Epithelial cell of esophagus (primary cell): ENCODE measurements around the gene ARSB.

Experiments
- DNase-seq: peaks from one replicate; pipeline ENCODE4 v3.0.0; 2010; ENCODE audit warnings: low read depth
- H3K4me3 ChIP-seq: 2 replicates; pipeline ENCODE4 v1.5.1; 2011; ENCODE audit warnings: mild to moderate bottlenecking, low read length, control low read depth
- CTCF ChIP-seq: IDR thresholded peaks from 2 replicates; pipeline ENCODE4 v1.5.1; 2011; ENCODE audit warnings: low read depth, mild to moderate bottlenecking, low read length, control low read depth, inconsistent platforms; ENCODE audit not compliant: insufficient read depth; ENCODE audit errors: missing control alignments

Gene ARSB

GRCh38 chr5:78758169-78758839 is 226.8 kb downstream of the ARSB start:
- DNase-seq, result no peak
- no peak for TF ChIP-seq CTCF
- no peak overlapping the region for H3K4me3 ChIP-seq

- peak; percentile 19 for DNase-seq
- no peak overlapping the region for H3K4me3 ChIP-seq
- TF ChIP-seq CTCF, result no peak
Observed at GRCh38 chr5:78757269-78758053, 227.6 kb downstream of the ARSB start.

GRCh38 chr5:78756858-78757257 is 228.3 kb downstream of the ARSB start:
- DNase-seq, result no peak
- TF ChIP-seq CTCF, result no peak
- no peak overlapping the region for H3K4me3 ChIP-seq

GRCh38 chr5:78755822-78756429 is 229.2 kb downstream of the ARSB start:
- no peak overlapping the region for H3K4me3 ChIP-seq
- DNase-seq, result peak; percentile 74
- no peak for TF ChIP-seq CTCF

- TF ChIP-seq CTCF, result no peak
- H3K4me3 ChIP-seq, result no peak overlapping the region
- DNase-seq, result no peak
Observed at GRCh38 chr5:78754655-78755054, 230.5 kb downstream of the ARSB start.

- peak; percentile 55 for DNase-seq
- TF ChIP-seq CTCF, result no peak
- no peak overlapping the region for H3K4me3 ChIP-seq
Observed at GRCh38 chr5:78753093-78753531, 232.0 kb downstream of the ARSB start.
